HG02981 (cell line): ENCODE results near the gene CHN2.
"Not testable (repeated sequence)": the region's sequence is repeated elsewhere in the genome, so short reads cannot be mapped to it uniquely, and the experiment has no call there.

Experiments
- ATAC-seq: cut with Tn5 transposase; IDR thresholded peaks from one replicate; pipeline ENCODE4 v1.9.1; 2021; ENCODE audit warnings: mild to moderate bottlenecking, moderate library complexity; ENCODE audit not compliant: unreplicated experiment

Gene CHN2

DNA sequence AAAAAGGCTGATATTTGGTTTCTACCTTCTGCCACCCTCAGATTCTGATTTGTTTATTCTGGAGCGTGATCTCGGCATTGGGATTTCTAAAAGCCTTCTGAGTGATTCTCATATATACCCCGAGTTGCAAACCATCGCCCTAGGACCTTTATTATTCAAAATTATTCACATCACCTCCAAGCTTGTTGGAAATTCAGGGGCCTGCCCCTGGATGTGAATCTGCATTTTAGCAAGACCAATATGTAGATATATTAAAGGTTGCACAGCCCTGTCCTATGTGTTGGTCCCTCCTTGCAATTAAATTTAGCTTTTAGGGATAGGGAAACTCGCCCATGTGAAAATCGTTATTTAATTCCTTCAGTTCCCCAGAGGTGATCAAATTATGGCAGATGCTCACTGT lies 9.0 kb upstream of the CHN2 start:
- ATAC-seq, result no peak

DNA sequence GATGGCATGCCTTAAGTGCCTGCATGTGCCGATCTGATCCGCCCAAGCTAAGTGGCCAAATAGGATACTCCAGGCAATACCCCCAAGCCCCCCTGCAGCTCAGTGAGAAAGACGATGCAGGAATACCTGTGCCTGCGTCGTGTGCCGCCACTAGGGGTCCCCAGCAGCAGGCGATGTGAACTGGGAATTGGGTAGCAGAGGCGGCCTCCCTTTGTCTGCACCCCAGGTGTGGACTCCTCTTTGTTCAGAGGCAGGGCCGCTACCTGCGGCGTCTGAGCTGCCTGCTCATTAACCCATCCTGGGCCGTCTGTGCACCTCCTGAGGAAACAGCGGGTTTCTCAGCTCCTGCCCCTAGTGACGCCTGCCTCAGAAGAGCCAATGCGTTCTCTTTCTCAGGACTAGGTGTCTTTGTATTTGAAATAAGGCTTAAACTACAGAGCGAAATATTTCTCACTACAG lies 4.8 kb upstream of the CHN2 start:
- ATAC-seq, result peak; percentile 59

DNA sequence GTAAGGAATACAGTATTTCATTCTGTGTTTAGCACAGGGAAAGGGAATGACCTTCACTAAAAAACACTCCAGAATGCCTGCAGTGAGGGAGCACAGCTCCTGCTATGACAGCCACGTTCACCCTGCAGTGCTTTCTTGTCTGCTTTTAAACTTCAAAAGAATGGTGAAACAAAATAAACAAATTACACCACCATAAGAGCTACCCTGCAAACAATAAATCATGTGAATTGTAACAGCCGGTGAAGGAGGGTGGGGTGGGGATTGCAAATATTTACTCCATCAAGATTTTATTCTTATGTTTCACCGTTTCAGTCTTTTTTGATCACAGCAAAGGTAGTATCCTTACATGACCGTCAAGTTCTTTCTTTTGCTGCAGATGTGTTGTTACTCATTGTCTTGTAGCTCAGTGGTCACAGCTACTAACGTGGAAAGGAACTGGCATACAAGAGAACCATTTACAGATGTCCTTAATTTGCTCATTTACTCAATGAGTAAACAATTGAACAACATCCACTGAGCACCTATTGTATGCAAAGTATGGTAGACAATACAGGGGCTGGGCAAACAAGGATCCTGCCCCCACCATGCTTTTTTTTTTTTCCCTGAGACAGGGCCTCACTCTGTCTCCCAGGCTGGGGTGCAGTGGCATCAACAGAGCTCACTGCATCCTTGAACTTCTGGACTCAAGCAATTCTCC lies 4.1 kb upstream of the CHN2 start:
- no peak for ATAC-seq

DNA sequence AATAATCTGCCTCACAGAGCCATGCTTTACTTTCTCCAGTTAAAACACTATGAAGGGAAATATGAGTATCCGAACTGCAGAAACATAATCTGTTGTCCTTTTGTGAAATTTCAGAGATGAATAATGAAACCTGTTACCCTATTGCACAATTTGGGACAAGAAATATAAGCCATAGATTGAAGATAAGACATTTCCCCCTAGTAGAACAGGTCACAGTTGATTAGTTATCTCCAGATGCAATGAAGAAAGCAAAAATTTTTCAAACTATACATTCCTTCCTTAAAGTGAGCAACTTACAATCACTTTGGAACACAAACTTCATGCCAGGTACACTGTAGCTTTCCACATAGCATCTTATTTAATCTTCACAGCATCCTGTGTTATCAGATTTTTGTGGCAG lies 2.3 kb upstream of the CHN2 start:
- no peak for ATAC-seq

DNA sequence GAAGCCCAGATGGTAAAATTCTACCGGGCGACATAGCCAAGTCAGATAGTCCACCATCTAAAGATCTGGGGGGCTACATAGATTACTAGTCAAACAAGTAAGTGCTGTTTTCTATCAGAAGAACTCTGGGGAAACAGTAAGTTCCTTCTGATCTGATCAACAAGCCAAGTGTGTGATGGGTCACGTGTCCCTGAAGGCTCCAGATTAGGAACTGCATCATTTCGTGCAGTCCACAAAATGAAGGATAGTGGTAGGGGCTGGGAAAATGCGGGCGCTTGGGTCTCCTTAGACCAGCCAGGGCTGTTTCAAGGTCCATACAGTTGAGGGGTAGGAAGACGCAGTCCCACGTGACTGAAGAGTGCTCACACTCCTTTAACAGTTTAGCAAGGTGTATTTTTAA lies 1.8 kb upstream of the CHN2 start:
- ATAC-seq, result no peak

DNA sequence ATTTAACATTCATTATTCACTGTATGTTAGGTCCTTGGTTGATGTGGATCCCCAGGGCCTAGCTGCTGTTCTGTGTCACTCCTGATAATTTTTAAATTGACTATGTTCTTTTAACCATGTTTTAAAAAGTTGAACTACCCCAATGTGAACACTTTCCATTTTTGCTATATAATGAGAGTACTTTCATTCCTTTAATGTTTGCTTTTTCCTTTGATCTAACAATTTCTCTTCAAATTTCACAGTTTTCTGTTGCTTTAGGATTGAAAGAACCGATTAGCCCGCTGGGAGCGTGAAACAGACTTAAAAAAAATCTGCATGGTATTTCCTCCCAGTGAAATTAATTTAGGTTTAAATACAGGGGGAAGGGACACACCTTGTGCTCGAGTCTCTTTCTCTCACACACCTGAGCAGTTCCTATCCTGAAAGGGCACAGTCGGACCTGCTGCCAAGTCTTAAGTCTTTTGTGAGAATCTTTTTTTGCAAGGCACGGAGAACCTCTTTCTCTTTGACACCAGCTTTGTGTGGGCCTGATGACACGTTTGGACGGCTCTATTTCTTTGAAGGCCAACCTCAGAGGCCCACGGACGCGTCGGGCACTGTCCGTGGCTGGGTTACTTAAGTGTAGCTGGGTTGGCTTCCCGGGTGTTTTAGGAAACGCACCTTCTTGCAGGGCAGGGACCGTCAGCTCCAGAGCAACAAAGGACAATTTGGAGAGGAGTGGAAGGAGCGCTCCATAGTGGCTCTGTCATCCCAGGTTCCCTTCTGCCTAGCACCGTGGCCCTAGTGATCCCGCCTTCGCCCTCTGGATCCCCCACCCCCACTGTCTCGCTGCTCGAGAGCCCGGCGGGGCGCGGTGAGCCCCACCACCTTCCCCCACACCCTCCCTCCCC lies 1.0 kb upstream of the CHN2 start:
- ATAC-seq, result no peak

DNA sequence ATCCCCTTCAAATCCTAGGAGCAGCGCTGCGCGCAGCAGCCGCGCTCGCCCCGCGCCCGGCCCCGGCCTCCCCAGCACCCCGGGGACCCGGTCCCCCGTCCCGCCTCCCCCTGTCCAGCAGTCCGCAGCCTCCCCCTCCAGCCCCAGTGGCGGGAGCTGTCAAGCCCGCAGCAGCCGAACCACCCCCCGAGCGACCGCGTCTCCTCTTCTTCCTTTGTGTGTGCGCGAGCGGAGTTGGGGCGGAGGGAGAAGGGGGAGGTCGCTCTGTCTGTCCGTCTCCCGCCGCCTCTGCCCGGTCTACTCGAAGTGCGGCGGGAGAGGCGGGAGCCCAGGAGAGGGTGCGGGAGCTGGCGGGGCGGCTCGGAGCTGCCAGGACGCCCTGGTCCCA lies 375 bp upstream of the CHN2 start:
- ATAC-seq, result no peak

DNA sequence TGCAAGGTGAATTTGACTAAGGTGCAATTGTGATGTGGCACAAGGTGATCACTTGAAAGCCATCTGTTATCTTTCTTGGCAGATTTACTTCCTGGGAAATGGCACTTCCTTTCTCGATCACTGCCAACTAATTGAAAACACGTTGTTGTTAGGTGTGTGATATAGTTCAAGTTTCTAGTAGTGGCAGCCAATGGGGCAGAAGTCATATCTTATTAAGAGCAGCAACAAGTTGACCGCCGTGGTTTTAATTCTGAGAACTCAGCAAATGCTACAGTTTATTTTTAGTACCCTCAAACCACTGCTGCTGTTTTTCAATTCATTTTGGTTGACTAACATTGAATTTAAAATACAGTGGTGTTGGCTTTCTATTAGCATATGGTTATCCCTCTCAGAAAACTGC lies 1.6 kb downstream of the CHN2 start:
- ATAC-seq, result no peak

DNA sequence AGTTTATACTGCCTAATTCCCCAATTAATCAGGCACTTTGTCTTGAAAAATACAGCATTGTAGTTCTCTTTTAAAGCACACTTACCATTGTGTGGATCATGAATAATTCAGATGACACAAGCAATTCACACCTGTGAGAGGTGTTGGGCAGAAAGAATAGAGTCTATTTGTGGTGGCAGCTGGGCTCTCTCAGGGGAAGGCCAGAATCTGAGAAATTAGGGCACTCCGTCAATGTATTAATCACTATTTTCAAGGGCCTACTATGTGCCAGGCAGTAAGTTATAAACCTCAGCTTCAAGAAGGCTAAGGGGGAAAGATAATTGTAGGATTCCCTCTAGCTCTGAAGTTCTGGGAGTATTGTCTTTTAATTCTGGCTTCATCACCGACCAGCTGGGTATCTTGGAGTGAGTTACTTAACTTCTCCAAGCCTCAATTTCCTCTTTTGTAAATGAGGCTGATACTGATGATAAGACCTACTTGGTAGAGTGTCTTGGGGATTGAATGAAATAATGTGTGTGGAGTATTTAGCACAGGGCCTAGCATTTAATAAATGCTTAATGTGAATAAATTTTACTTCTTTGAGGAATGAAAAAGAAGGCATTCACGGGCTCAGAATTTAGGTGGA lies 2.5 kb downstream of the CHN2 start:
- no peak for ATAC-seq

DNA sequence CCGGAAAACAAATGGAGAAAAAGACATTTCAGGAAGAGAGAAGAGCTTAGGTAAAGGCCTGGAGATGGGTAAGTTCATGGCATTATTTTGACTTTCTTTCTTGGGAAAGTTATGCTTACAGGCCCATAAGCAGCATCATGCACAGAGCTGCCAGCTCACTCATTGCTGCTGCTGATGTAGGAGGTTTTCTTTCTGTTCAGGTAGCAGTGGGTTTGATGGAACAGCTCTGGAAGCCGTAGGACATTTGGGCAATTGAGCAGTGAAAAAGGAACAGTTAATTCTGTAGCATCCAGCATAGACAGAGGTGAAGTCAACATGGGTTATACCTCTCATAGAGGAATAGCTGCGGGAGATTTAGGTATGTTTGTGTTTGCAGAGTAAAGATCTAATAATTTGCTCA lies 3.3 kb downstream of the CHN2 start:
- ATAC-seq, result no peak

DNA sequence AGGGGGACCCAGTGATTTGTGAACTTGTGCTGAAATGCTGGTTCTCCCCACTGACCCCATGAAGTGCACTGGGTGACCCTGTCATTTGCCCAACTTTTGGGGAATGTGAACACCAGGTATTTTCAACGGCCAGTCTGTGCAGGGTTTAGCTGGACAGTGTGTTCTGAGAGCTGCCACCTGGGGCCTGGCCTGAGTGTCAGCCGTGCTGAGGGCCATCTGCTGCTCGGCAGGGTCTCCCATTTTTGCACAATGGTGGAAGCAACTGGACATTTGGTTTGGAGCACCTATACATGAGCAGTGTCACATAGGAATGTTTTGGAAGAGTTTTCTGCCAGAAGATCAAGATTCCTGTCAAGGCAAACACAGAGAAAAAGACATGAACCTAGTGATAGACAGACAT lies 5.2 kb downstream of the CHN2 start:
- ATAC-seq, result no peak

DNA sequence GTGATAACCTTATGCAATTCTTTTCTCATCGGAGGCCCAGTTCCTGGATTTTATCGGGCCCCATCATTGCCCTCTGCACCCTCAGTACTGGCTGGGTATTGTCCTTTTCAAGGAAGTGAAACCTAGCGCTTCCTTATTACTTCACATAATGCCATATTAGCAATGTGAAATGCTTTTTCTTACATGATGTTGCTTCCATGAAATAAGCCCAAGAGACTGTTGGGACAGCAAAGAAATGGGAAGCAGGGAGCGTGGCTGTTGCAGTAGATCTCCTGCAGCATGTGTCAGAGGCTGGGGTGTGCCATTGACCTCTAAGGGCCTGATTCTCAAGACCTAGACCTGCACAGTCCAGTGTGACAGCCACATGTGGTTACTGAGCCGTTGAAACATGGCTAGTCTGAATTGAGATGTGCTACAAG lies 8.1 kb downstream of the CHN2 start:
- ATAC-seq, result no peak

DNA sequence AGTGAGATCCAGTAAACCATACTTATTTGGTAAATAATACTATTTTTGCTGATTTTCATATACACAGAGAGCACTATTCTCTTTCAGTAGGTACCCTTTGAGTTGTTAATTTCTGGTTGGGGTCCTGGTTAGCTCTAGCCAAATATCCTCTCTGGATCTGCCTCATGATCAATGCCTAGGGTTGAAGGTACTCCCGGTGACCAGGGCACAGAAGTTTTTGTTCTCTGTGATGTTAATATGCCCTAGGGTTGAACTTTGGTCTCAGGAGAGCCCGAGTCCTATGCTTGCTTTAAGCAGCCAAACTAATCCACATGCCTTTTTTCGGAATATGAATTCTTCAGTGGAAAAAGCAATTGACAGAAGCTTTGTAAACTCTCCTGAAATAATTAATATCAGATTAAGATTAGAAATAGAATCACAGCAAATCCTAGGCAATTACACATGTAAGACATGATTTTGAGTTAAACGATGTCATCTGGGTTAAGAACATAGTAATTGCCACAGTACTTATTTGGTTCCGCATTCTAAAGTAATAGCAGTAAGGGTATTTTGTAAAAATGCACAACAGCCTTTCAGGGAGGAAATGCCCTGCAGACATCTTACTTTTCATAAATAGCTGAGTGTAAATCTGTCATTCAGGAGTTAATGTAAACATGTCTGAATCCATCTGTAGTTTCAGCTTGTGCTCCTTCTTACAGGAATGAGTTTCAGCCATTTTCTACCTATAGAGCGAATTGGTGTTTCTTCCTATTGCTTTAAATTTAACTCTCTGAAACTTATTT lies 10.1 kb downstream of the CHN2 start:
- ATAC-seq, result no peak

DNA sequence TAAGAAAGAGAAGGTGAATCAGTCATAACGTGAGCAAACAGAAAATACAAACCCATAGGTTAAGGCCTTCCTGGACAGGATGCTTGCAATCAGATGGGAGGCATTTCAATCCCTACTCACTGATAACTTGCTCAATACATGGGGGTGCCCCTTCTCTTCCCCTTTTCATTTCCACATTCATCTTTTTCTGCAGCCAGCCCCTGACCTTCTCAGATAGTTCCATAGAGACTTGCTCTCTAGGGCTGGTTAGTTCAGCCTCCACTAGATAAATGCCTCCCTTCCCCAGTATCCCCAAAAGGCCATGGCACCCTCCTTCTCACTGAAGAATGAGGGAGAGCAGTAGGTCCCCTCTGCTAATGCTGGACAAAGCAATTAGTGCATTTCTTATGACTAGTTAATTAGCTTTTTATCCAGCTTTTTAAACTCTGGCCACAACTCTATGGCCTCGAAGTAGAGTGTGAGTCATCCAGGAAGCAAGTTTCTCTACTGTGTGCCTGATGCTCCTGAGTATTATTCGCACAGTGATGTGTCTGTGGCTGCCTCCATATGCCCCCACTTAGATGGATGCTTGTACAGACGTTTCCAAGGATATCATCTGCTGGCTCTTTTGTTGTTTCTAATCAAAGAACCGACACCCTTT lies 12.7 kb downstream of the CHN2 start:
- ATAC-seq, result no peak

DNA sequence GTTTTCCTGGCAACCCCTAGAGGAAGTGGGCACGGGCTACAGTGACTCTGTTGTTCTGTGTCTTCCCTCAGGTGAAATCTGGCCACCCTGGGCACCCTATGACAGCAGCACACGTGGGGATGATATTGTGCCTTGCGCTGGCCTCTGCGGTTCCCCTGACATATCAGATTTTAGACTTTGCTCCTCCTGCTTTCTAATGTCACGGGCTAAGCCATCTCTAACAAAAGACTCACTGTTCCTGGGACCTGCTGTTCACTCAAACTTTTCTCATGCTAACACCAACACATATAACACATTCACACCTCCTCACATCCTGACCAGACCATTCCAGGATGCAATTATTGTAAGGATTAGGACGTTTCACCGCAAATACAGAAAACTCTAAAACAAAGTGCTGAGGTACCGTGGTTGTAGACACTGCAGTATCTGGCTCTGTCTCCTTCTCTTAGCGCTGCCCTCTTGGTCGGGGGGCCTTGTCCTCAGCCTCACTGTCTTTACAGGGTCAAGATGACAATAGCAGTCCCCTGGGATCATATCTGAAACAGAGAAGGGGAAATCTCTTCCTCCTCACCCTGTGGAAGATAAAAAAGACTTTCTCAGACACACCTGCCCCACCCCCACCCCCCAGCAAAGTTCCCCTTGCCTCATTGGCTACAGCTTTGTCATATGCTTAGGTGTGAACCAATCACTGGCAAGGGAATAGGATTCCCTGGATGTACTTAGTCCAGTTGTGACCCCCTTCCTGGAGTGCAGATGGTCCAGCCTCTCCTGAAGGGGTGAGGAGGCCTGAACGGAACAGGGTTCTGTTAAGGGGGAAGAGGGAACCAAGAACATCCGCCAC lies 14.1 kb downstream of the CHN2 start:
- no peak for ATAC-seq

DNA sequence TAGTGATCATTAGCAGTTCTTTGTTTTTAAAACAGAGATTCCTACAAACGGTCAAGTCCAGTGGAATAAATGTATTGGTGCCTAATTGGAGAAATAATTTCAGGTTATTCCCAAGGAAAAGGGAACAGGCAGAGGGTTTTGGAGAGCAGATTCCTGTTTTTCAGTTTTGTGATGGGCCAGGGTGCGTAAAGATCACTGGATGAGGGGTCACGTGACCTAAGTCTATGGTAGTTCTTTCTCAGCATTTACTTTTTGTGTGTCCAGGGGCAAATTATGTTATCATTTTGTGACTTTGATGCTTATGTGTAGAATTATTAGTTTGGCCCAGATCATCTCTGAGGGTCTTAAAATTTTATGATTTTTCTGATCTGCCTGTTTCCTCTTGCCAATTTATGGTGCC lies 15.2 kb downstream of the CHN2 start:
- ATAC-seq, result no peak

DNA sequence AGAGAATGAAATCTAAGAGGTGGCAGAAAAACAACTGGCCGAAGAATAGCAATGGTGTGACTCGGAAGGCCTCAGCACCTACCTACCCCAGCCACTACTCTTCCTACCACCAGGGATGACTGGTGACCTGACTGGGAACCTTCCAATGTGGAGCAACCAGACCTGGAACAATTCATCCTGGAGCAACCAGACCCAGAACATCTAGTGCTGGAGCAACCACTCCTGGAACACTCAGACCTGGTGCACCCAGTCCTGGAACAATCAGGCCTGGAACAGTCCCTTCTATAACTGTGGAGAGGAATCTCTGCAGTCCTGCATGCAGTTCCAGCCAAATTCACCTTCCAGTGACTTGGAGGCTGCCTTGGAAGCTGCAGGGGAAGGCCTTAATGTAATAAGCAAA lies 18.2 kb downstream of the CHN2 start:
- not testable (repeated sequence) for ATAC-seq

DNA sequence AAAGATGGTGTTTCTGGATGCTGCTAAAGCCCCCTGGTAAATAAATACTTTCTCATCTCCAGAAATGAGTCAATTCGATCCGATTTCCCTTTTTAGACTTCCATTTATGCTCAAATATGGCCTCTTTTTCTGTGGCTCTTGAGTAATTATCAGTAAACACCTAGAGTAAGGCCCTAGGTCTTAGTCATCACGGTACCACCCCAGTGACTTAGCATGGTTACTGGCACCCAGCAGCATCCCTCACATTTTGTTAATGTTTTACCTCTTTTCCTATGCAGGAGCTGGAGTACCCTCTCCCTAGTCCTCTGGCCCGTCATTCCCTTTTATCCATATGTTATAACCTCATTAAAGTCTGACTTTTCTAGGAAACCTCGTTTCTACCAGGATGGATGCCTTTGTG lies 19.5 kb downstream of the CHN2 start:
- ATAC-seq, result no peak

DNA sequence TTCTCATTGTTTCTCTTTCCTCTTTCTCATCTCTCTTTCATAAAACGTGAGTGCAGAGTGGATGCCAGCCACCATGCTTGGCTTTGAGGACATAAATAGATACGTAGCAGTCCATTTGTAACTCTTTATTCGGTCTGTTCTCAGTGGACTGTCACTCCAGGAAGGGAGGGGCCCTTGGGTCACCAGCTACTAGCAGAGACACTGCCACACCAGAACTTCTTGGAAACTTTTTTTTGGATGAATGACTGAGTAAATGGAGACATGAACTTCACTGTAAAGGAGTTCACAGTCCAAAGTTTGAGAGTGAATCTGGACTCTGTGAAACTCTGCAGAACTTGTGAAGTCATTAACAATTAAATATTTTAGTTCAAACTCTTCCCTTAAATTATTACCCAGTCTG lies 20.2 kb downstream of the CHN2 start:
- ATAC-seq, result no peak

DNA sequence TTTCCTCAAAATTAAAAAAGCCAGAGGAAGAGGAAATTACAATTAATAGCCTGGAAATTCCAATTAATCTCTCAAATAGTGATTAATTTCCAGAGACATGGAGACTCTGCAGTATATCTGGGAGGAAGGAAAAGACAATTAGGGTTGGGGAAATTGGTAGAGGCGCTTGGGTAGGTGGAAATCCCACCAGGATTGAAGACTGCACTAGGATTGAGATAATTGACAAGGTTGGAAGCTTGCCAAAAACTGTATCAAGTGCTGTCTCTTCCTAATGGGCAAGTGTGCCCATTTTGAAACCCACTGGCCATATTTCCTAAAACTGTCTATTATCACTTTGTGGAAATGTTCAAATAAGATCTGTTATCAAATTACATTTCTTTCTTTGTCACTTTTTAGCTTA lies 21.6 kb downstream of the CHN2 start:
- no peak for ATAC-seq
